Panc1 (cell line): ENCODE results near the gene BHLHE40. TPM values are rescaled to one million over a fixed set of nuclear protein-coding genes. Genes with fewer than 3 reads are reported as not detected.

Experiments
- ATAC-seq: fragments of 200-7000 bp; cut with Tn5 transposase; 2 replicates; pipeline ENCODE4 v1.9.1; 2020; ENCODE audit warnings: mild to moderate bottlenecking, moderate library complexity
- BruUV-seq: library from RNA; stranded (reverse); fragments of 400-500 nt; replicated peaks from 2 replicates; lab custom pipeline; 2021; lab: Mats Ljungman, UMichigan
- CTCF ChIA-PET: fragments of 300-600 bp; sonication (Branson Sonifier 250); formaldehyde crosslinking; loops from one replicate; lab custom pipeline; 2022; ENCODE audit warnings: antibody characterized with exemption; lab: Charles Lee
- POLR2A ChIA-PET: fragments of 300-600 bp; sonication (Branson Sonifier 250); formaldehyde crosslinking; loops from one replicate; lab custom pipeline; 2022; ENCODE audit warnings: antibody characterized with exemption; lab: Charles Lee
- DNase-seq: peaks from one replicate; pipeline ENCODE4 v3.0.0-alpha.2; 2010; ENCODE audit warnings: low read depth, low spot score
- H3K27ac ChIP-seq: 2 replicates; pipeline ENCODE4 v1.5.1; 2011; ENCODE audit warnings: mild to moderate bottlenecking, low read length, inconsistent platforms
- H3K27me3 ChIP-seq: fragments of 200-500 bp; sonication (Bioruptor generic); 2 replicates; pipeline ENCODE4 v1.6.0; 2014; ENCODE audit warnings: low read length, inconsistent platforms; ENCODE audit not compliant: control insufficient read depth, insufficient read depth
- H3K36me3 ChIP-seq: fragments of 200-500 bp; sonication (Bioruptor generic); 2 replicates; pipeline ENCODE4 v1.5.1; 2014; ENCODE audit warnings: inconsistent platforms, mild to moderate bottlenecking, low read length, moderate library complexity; ENCODE audit not compliant: control insufficient read depth, insufficient read depth
- H3K4me1 ChIP-seq: 2 replicates; pipeline ENCODE4 v1.5.1; 2011; ENCODE audit warnings: inconsistent platforms, mild to moderate bottlenecking, low read length, moderate library complexity; ENCODE audit not compliant: control insufficient read depth, insufficient read depth
- H3K4me3 ChIP-seq, 2 experiments: 2 replicates each; pipeline ENCODE4 v1.5.1; 2011 to 2012; ENCODE audit warnings: low read depth in 2 of 2, low read length in 2 of 2, mild to moderate bottlenecking in 2 of 2, inconsistent platforms in 1 of 2, moderate library complexity in 1 of 2
- H3K9me3 ChIP-seq: fragments of 200-500 bp; sonication (Bioruptor generic); 2 replicates; pipeline ENCODE4 v1.5.1; 2014; ENCODE audit warnings: low read depth, mild to moderate bottlenecking, inconsistent platforms, low read length, moderate library complexity; ENCODE audit not compliant: control insufficient read depth, insufficient read depth
- POLR2AphosphoS5 ChIP-seq: IDR thresholded peaks from 2 replicates; pipeline ENCODE4 v1.6.1; 2012; ENCODE audit warnings: mild to moderate bottlenecking, low read depth, low read length, moderate library complexity
- SIN3A ChIP-seq: IDR thresholded peaks from 2 replicates; pipeline ENCODE4 v1.6.1; 2012; ENCODE audit warnings: low read depth, mild to moderate bottlenecking, low read length, moderate library complexity, borderline replicate concordance; ENCODE audit not compliant: insufficient read depth
- TCF7L2 ChIP-seq: IDR thresholded peaks from 2 replicates; pipeline ENCODE4 v1.6.1; 2011; ENCODE audit warnings: mild to moderate bottlenecking, low read depth, low read length, inconsistent platforms
- in situ Hi-C: cut with HindIII; loops from 2 replicates; pipeline ENCODE4 v1.10.0; 2016; ENCODE audit warnings: low sequenced_read_pairs, low pct_unique_long_range_greater_than_20kb
- intact Hi-C: fragments of 100-400 bp; cut with micrococcal nuclease; formaldehyde crosslinking; loops from one replicate; pipeline ENCODE4 v1.10.0; 2022; ENCODE audit not compliant: unreplicated experiment
- total RNA-seq: library from RNA; stranded (reverse); gene quantifications from one replicate; pipeline ENCODE4 v1.2.1, GENCODE V29; 2021; ENCODE audit not compliant: unreplicated experiment
- TF ChIP-seq, protein P1 (sequence below), 2 experiments: IDR thresholded peaks; 2 replicates each; pipeline ENCODE4 v1.6.1; 2011 to 2012; ENCODE audit warnings: low read depth in 2 of 2, control low read depth in 1 of 2, low read length in 1 of 2, mild to moderate bottlenecking in 1 of 2, moderate library complexity in 1 of 2; ENCODE audit not compliant: insufficient read depth in 1 of 2
- TF ChIP-seq, protein P2 (sequence below): fragments of 450-650 bp; IDR thresholded peaks from 2 replicates; pipeline ENCODE4 v1.5.1; 2017; ENCODE audit warnings: mild to moderate bottlenecking

BHLHE40 gene
- total RNA-seq, 1 experiment from 2014 or later, result 78.4 TPM

DNA sequence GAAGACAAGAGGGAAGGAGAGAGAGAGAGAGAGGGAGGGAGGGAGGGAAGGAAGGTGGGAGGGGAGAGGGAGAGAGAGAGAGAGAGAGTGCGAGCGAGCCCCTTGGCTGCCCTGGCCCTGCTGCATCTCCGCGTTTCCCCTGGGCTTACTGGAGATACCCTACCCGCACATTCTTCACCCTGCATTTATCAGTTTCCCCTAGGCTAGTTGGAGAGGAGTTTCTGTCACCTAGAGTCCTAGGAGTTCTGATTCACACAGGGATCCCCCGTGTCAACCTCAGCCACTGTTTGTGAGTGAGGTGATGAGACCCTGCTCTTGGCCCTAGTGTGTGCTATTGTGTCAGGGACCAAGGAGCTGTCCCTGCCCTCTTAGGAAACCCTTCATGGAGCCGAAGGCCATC lies 18.7 kb downstream of the BHLHE40 start:
- Histone ChIP-seq H3K27me3 (no peaks in the 10 kb centered on the region), H3K27ac (peak overlapping the region; percentile 51; the same call in 1 of the 2 replicates), H3K36me3 (no peaks in the 10 kb centered on the region), H3K9me3 (no peaks in the 10 kb centered on the region), H3K4me3 (no peak overlapping the region), H3K4me1 (peaks cover 35% of the 10 kb centered on the region)
- no TSS peak for BruUV-seq
- TF ChIP-seq, protein P1, sequence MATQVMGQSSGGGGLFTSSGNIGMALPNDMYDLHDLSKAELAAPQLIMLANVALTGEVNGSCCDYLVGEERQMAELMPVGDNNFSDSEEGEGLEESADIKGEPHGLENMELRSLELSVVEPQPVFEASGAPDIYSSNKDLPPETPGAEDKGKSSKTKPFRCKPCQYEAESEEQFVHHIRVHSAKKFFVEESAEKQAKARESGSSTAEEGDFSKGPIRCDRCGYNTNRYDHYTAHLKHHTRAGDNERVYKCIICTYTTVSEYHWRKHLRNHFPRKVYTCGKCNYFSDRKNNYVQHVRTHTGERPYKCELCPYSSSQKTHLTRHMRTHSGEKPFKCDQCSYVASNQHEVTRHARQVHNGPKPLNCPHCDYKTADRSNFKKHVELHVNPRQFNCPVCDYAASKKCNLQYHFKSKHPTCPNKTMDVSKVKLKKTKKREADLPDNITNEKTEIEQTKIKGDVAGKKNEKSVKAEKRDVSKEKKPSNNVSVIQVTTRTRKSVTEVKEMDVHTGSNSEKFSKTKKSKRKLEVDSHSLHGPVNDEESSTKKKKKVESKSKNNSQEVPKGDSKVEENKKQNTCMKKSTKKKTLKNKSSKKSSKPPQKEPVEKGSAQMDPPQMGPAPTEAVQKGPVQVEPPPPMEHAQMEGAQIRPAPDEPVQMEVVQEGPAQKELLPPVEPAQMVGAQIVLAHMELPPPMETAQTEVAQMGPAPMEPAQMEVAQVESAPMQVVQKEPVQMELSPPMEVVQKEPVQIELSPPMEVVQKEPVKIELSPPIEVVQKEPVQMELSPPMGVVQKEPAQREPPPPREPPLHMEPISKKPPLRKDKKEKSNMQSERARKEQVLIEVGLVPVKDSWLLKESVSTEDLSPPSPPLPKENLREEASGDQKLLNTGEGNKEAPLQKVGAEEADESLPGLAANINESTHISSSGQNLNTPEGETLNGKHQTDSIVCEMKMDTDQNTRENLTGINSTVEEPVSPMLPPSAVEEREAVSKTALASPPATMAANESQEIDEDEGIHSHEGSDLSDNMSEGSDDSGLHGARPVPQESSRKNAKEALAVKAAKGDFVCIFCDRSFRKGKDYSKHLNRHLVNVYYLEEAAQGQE (IDR thresholded peaks at IDR 0.05; ENCODE audit: insufficient read depth in 1 of 2, low read depth in 2 of 2, low read length in 1 of 2), result no peak
- TF ChIP-seq, protein P2, sequence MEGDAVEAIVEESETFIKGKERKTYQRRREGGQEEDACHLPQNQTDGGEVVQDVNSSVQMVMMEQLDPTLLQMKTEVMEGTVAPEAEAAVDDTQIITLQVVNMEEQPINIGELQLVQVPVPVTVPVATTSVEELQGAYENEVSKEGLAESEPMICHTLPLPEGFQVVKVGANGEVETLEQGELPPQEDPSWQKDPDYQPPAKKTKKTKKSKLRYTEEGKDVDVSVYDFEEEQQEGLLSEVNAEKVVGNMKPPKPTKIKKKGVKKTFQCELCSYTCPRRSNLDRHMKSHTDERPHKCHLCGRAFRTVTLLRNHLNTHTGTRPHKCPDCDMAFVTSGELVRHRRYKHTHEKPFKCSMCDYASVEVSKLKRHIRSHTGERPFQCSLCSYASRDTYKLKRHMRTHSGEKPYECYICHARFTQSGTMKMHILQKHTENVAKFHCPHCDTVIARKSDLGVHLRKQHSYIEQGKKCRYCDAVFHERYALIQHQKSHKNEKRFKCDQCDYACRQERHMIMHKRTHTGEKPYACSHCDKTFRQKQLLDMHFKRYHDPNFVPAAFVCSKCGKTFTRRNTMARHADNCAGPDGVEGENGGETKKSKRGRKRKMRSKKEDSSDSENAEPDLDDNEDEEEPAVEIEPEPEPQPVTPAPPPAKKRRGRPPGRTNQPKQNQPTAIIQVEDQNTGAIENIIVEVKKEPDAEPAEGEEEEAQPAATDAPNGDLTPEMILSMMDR, result no peak
- TF ChIP-seq SIN3A, result no peak
- no peak for TF ChIP-seq TCF7L2
- no peak for TF ChIP-seq POLR2AphosphoS5
- no peak for DNase-seq
- ChIA-PET POLR2A (interaction anchor here (0.7 kb wide), 1 partner anchor 70 kb away, joined by 9 read pairs; no protein-coding TSS in a partner anchor), CTCF (no interaction called here)
- in situ Hi-C loops (no loop called here), intact Hi-C loops (no loop called here)
- ATAC-seq, result no peak

DNA sequence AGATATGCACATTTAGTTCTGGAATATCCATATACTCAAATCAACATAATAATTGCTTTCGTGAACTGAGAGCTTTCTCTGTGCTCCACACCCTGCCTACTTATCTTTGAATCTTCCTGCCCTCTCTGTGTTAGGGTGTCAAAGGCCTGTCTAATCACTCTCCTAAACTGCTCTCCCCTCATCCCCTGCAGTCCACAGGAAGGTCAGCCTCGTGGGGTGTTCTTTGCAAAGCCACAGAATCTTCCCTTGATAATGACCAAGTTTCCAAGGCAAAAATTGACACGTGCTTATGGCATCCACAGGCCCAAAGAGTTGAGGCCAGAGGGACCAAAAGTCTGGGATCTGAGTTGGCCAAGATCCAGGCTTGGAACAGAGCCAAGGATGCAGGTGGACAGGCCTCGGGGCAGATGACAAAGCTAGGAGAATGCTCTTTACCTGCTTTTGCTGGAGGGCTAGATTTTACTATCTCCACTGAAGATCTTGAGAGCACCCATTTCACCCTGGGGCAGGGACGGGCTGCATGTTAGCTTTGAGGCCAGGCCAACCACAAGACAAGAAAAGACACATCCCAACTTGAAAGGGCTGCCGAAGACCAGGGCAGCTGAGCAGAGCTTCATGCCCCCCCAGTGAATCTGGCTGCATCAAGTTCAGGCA lies 20.4 kb downstream of the BHLHE40 start:
- CTCF ChIA-PET, result no interaction called here
- in situ Hi-C loops, result no loop called here
- no peak for ATAC-seq

More for the DNA sequence above, 20.4 kb downstream of the BHLHE40 start:
- BruUV-seq, result no TSS peak
- H3K4me3 ChIP-seq, result no peak overlapping the region
- no peak for DNase-seq
- H3K27ac ChIP-seq, result peak overlapping the region; percentile 48; the same call in 1 of the 2 replicates
- intact Hi-C loops, result no loop called here
- H3K4me1 ChIP-seq, result peaks cover 30% of the 10 kb centered on the region
- POLR2A ChIA-PET, result no interaction called here
- no peaks in the 10 kb centered on the region for H3K27me3 ChIP-seq
- no peaks in the 10 kb centered on the region for H3K9me3 ChIP-seq
- TF ChIP-seq, protein P2, result no peak
- TF ChIP-seq, protein P1 (IDR thresholded peaks at IDR 0.05; ENCODE audit: insufficient read depth in 1 of 2, low read depth in 2 of 2, low read length in 1 of 2), result no peak
- peak; percentile 63; the same call in 1 of the 2 replicates for TF ChIP-seq TCF7L2
- TF ChIP-seq SIN3A, result no peak
- TF ChIP-seq POLR2AphosphoS5, result no peak
- H3K36me3 ChIP-seq, result no peaks in the 10 kb centered on the region
